ENCODE results near the gene CABLES1. TPM values are rescaled to one million over a fixed set of nuclear protein-coding genes. Genes with fewer than 3 reads are reported as not detected.

Gene CABLES1
- total and polyA plus RNA-seq, 2 of the 8 experiments (the other 6 are each of a cell fraction or from before 2014, with no cell fraction given) = 9.2 to 26.4 TPM

- Histone ChIP-seq H3K79me1 (ENCODE audit: low read depth, low read length) (peaks cover 18% of the 10 kb centered on the region), H3K79me2 (ENCODE audit: control insufficient read depth in 1 of 2, insufficient read depth in 2 of 2, low read length in 2 of 2) (peaks cover 0 to 69% of the 10 kb centered on the region in 2 experiments; a peak in 3 of 4 replicates), H2BK20ac (ENCODE audit: low read length) (peak overlapping the region; percentile 91), H4K5ac (ENCODE audit: insufficient read length, low read depth, low read length) (peak overlapping the region; percentile 46), H3K18ac (ENCODE audit: extremely low read depth, low read length) (peak overlapping the region; percentile 95), H3K27me3 (replicated peaks in 1 of 4; ENCODE audit: control insufficient read depth in 3 of 4, extremely low read depth in 1 of 4, insufficient read depth in 3 of 4, low read length in 3 of 4) (no peaks in the 10 kb centered on the region), H4K91ac (replicated peaks; ENCODE audit: insufficient read length, low read length) (peak overlapping the region; percentile 82), H3K14ac (ENCODE audit: insufficient read length) (no peak overlapping the region), H2AK5ac (ENCODE audit: low read depth, low read length) (peak overlapping the region; percentile 95; the same call in 1 of the 2 replicates), H3K4ac (replicated peaks; ENCODE audit: insufficient read length, low read depth, low read length) (peak overlapping the region; percentile 42), H3K23ac (ENCODE audit: insufficient read length) (no peak overlapping the region), H3K4me2 (ENCODE audit: insufficient read depth in 1 of 2, low read depth in 2 of 2, low read length in 2 of 2) (peak overlapping the region; percentile 64 to 81), H3K56ac (replicated peaks; ENCODE audit: insufficient read length, low read depth, low read length) (no peak overlapping the region), H3K4me1 (replicated peaks in 1 of 4; ENCODE audit: control insufficient read depth in 3 of 4, insufficient read depth in 4 of 4, low read length in 3 of 4) (peaks cover 15 to 39% (median 35%) of the 10 kb centered on the region in 4 experiments), H3K9me3 (ENCODE audit: insufficient read depth in 2 of 2, low read depth in 1 of 2, low read length in 1 of 2) (no peaks in the 10 kb centered on the region), H3K27ac (ENCODE audit: low read depth, low read length) (peak overlapping the region; percentile 78), H2AFZ (ENCODE audit: low read length) (no peak overlapping the region), H3K23me2 (ENCODE audit: low read depth, low read length) (no peaks in the 10 kb centered on the region), H4K8ac (ENCODE audit: extremely low read depth, insufficient read depth, low read length) (no peak overlapping the region), H3K36me3 (ENCODE audit: control insufficient read depth in 2 of 4, insufficient read depth in 4 of 4, low read length in 3 of 4) (no peaks in the 10 kb centered on the region), H2BK12ac (ENCODE audit: low read depth, low read length) (peak overlapping the region; percentile 95), H2BK5ac (ENCODE audit: low read depth, low read length) (peak overlapping the region; percentile 97), H3K4me3 (ENCODE audit: extremely low read depth in 1 of 4, insufficient read depth in 2 of 4, low read depth in 3 of 4, low read length in 4 of 4) (peak overlapping the region in 2 of 4 experiments; percentile 7 to 49; a peak in 3 of 8 replicates), H4K20me1 (replicated peaks in 1 of 2; ENCODE audit: control insufficient read depth in 1 of 2, insufficient read depth in 2 of 2, low read length in 2 of 2) (no peaks in the 10 kb centered on the region), H3K9ac (replicated peaks in 1 of 4; ENCODE audit: extremely low read depth in 1 of 4, low read depth in 3 of 4, low read length in 3 of 4) (peak overlapping the region in 2 of 4 experiments; percentile 22 to 30; a peak in 3 of 7 replicates), H2BK15ac (ENCODE audit: low read length) (peak overlapping the region; percentile 10; the same call in 1 of the 2 replicates), H2BK120ac (replicated peaks; ENCODE audit: low read depth, low read length) (peak overlapping the region; percentile 75)
- CTCF ChIA-PET (ENCODE audit: partially characterized antibody) = interaction anchor here (0.7 to 1.4 kb wide), 4 partner anchors 15 to 335 kb away, joined by 3 to 6 read pairs (median 4); no protein-coding TSS in a partner anchor
- POLR2A ChIA-PET (ENCODE audit: partially characterized antibody) = interaction anchor here (0.6 to 6.0 kb wide), 10 partner anchors 12 to 118 kb away, joined by 3 to 46 read pairs (median 4); partner anchors contain the start of gene CABLES1
- 85% methylated on average over 7 of the region's 7 CpGs; no CpG with 5 or more reads in 1 of the 2 experiments for WGBS, 2 experiments (ENCODE audit: extremely low coverage in 1 of 2, insufficient coverage in 1 of 2, insufficient read length in 1 of 2, insufficient replicate concordance in 2 of 2, low coverage in 1 of 2, low lambda C conversion rate in 2 of 2, missing lambda C conversion rate in 1 of 2)
- FAIRE-seq (no peak), DNase-seq (ENCODE audit: low read depth in 1 of 2, low spot score in 2 of 2) (no peak)
- TF ChIP-seq CHD2 (IDR thresholded peaks at IDR 0.05; ENCODE audit: low read length) (no peak), NANOG (IDR thresholded peaks at IDR 0.05; ENCODE audit: insufficient read depth, low read depth, low read length, poor library complexity, severe bottlenecking) (no peak), SIX5 (IDR thresholded peaks at IDR 0.05; ENCODE audit: low read depth, low read length) (no peak), BACH1 (IDR thresholded peaks at IDR 0.05; ENCODE audit: low read length) (no peak), RNF2 (IDR thresholded peaks at IDR 0.05; ENCODE audit: borderline replicate concordance, low read depth, low read length, missing control alignments, poor library complexity, severe bottlenecking) (no peak), SIN3A (conservative IDR thresholded peaks at IDR 0.05 in 1 of 2, IDR thresholded peaks at IDR 0.05 in 1 of 2; ENCODE audit: low read depth in 1 of 2, low read length in 2 of 2) (no peak), KDM4A (IDR thresholded peaks at IDR 0.05; ENCODE audit: low read depth, low read length, severe bottlenecking) (no peak), SIRT6 (IDR thresholded peaks at IDR 0.05; ENCODE audit: low read length) (no peak), RAD21 (IDR thresholded peaks at IDR 0.05 in 1 of 2, conservative IDR thresholded peaks at IDR 0.05 in 1 of 2; ENCODE audit: low read depth in 2 of 2, low read length in 2 of 2) (no peak), YY1 (IDR thresholded peaks at IDR 0.05; ENCODE audit: low read depth, low read length) (no peak), MAFK (IDR thresholded peaks at IDR 0.05; ENCODE audit: low read depth, low read length) (no peak), POLR2AphosphoS5 (IDR thresholded peaks at IDR 0.05; ENCODE audit: low read depth, low read length) (no peak)
Observed at GRCh38 chr18:23170137-23170536, 34.9 kb downstream of the CABLES1 start.
